ENCODE measurements around the gene PRKN.

DNA sequence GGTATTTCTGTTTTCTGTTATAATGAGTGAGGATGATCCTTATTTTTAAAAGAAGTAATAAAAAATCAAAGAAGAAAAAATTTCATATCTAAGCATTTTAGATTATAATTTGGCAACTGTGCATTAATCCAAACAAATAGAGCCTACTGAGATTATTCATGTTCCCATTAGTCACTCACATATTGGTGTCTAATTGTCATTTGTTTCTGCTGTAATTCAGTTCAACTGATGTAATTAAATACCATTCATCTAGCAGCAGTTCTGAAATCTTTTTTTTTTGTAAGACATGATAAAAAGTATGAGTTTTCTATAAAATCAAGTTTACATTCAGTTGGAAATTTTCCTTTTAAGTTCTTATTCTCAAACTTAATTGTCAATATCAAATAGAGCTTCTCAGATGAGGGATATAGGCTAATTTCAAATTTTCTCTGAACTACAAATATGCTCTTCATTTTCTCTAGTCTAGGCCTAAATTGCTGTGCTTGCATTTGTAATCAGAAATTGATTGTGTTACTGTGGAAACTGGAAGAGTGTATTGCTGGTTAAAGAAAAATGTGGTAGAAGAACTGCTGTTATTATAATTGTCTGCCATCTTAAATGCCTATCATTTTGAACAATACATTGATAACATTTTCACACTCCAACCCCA, 23.8 kb upstream of the PRKN start:
- TF ChIP-seq, protein P1, sequence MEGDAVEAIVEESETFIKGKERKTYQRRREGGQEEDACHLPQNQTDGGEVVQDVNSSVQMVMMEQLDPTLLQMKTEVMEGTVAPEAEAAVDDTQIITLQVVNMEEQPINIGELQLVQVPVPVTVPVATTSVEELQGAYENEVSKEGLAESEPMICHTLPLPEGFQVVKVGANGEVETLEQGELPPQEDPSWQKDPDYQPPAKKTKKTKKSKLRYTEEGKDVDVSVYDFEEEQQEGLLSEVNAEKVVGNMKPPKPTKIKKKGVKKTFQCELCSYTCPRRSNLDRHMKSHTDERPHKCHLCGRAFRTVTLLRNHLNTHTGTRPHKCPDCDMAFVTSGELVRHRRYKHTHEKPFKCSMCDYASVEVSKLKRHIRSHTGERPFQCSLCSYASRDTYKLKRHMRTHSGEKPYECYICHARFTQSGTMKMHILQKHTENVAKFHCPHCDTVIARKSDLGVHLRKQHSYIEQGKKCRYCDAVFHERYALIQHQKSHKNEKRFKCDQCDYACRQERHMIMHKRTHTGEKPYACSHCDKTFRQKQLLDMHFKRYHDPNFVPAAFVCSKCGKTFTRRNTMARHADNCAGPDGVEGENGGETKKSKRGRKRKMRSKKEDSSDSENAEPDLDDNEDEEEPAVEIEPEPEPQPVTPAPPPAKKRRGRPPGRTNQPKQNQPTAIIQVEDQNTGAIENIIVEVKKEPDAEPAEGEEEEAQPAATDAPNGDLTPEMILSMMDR (IDR thresholded peaks at IDR 0.05; ENCODE audit: borderline replicate concordance, extremely low read depth, low read length, poor library complexity, severe bottlenecking), result no peak
- TF ChIP-seq EZH2 (IDR thresholded peaks at IDR 0.05; ENCODE audit: borderline replicate concordance, low read depth, low read length, severe bottlenecking), result no peak

Data from DND-41 (cell line).